Dermis blood vessel endothelial cell (primary cell): ENCODE data around the gene SLC34A1. TPM values are rescaled to one million over a fixed set of nuclear protein-coding genes. Genes with fewer than 3 reads are reported as not detected.
A peak's percentile ranks its signal among the peaks of the same experiment; 100 is the strongest.

ENCODE experiments used
- DNase-seq: peaks from one replicate; pipeline ENCODE4 v3.0.0; 2010
- total RNA-seq: library from RNA; depleted of rRNA; stranded (reverse); fragments of >200 nt; gene quantifications from 2 replicates; pipeline ENCODE4 v1.2.3, GENCODE V29; 2014

Gene SLC34A1
- total RNA-seq, 1 donor from 2014 or later, result not detected

- peak; percentile 40 for DNase-seq
These were observed 62.9 kb downstream of the SLC34A1 start for GRCh38 chr5:177447066-177447610.

- peak; percentile 72 for DNase-seq
These were observed 63.5 kb downstream of the SLC34A1 start for GRCh38 chr5:177447611-177448243.

Other genes starting within 250 kb of the SLC34A1 start
- 12.8 and 20.8 TPM in 2 replicates for gene RAB24, start 80.7 kb upstream of the SLC34A1 start, total RNA-seq
- gene PRELID1, start 80.6 kb upstream of the SLC34A1 start, total RNA-seq, result 125 and 161 TPM in 2 replicates
- 20.9 and 38.5 TPM in 2 replicates for gene MXD3, start 72.5 kb upstream of the SLC34A1 start, total RNA-seq
- 407 and 457 TPM in 2 replicates for gene LMAN2, start 32.8 kb upstream of the SLC34A1 start, total RNA-seq
- 4.4 and 9.9 TPM in 2 replicates for gene RGS14, start 26.5 kb upstream of the SLC34A1 start, total RNA-seq
- not detected in 2 replicates for gene PFN3, start 16.2 kb downstream of the SLC34A1 start, total RNA-seq
- gene F12, start 25.1 kb downstream of the SLC34A1 start, total RNA-seq, result 0.85 and 1.3 TPM in 2 replicates
- 22.0 and 32.3 TPM in 2 replicates for gene GRK6, start 42.2 kb downstream of the SLC34A1 start, total RNA-seq
- gene PRR7, start 62.4 kb downstream of the SLC34A1 start, total RNA-seq, result 4.5 and 4.8 TPM in 2 replicates
- 147 and 157 TPM in 2 replicates for gene DBN1, start 89.2 kb downstream of the SLC34A1 start, total RNA-seq
- 38.3 and 73.0 TPM in 2 replicates for gene PDLIM7, start 113.2 kb downstream of the SLC34A1 start, total RNA-seq
- 2.0 and 4.6 TPM in 2 replicates for gene DOK3, start 125.4 kb downstream of the SLC34A1 start, total RNA-seq
- 68.2 and 98.8 TPM in 2 replicates for gene DDX41, start 132.5 kb downstream of the SLC34A1 start, total RNA-seq
- gene FAM193B, start 170.1 kb downstream of the SLC34A1 start, total RNA-seq, result 14.6 and 31.0 TPM in 2 replicates
- 174 and 176 TPM in 2 replicates for gene TMED9, start 207.8 kb downstream of the SLC34A1 start, total RNA-seq
- 31.0 and 35.6 TPM in 2 replicates for gene B4GALT7, start 215.7 kb downstream of the SLC34A1 start, total RNA-seq